Stimulated activated naive CD8-positive, alpha-beta T cell treated with anti-CD3 and anti-CD28 coated beads, Interleukin-15, Interleukin-2, amounts not matched to agents 100 ng/mL and 50 ng/mL, for 24 hours (primary cell): ENCODE results near the gene WDR91.

Experiments
- H3K27ac Mint-ChIP-seq: one replicate; pipeline ENCODE4 v1.8.0; 2021; ENCODE audit warnings: mild to moderate bottlenecking, mixed read lengths
- H3K27me3 Mint-ChIP-seq: one replicate; pipeline ENCODE4 v1.8.0; 2021; ENCODE audit warnings: mixed read lengths
- H3K36me3 Mint-ChIP-seq: one replicate; pipeline ENCODE4 v1.8.0; 2021; ENCODE audit warnings: low read depth, mixed read lengths
- H3K4me1 Mint-ChIP-seq: one replicate; pipeline ENCODE4 v1.8.0; 2021; ENCODE audit warnings: low read depth, mixed read lengths
- H3K4me3 Mint-ChIP-seq: one replicate; pipeline ENCODE4 v1.8.0; 2021; ENCODE audit warnings: mild to moderate bottlenecking, mixed read lengths
- H3K9me3 Mint-ChIP-seq: one replicate; pipeline ENCODE4 v1.8.0; 2021; ENCODE audit warnings: mixed read lengths

WDR91 gene

DNA sequence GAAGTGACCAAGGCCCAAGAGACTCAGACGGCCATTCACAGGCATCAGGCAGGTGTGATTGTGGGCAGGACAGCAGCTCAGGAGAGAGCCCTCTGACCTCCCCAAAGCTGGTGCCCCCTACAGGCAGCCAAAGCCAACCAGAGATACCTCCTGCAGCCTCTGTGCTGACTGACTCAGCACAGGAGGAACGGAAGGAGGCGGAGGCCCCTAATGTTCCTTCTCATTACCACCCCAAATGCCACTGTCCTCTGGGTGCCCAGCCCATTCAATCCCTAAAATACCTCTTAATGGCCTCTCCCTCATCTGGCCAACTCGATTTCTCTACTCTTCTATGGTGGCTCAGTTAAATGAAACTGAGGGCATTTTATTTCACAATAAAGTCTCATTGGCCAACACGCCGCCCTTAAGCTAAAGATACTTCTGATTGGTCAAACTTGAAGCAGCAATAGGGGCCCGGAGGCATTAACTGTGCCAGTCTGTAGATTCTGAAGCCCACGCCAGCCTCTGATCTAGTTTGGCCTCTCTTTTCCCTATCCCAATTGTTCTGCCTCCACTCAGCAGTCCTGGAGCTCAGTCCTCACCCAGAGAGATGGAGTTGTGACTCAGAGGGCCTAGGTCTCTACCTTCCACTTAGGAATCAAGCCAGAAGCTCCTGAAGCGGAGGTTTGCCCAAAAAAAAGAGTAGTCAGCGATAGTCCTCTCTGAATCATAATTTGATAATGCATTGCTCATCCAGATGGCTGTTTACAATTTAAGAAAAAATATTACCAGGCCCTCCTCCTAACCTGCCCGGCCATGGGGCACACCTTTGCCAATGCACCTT lies 42.0 kb downstream of the WDR91 start:
- Mint-ChIP-seq H3K9me3 (no peaks in the 10 kb centered on the region), H3K27me3 (no peaks in the 10 kb centered on the region), H3K4me3 (peak overlapping the region; percentile 95), H3K27ac (peak overlapping the region; percentile 94), H3K4me1 (peaks cover 63% of the 10 kb centered on the region), H3K36me3 (peaks cover 54% of the 10 kb centered on the region)

DNA sequence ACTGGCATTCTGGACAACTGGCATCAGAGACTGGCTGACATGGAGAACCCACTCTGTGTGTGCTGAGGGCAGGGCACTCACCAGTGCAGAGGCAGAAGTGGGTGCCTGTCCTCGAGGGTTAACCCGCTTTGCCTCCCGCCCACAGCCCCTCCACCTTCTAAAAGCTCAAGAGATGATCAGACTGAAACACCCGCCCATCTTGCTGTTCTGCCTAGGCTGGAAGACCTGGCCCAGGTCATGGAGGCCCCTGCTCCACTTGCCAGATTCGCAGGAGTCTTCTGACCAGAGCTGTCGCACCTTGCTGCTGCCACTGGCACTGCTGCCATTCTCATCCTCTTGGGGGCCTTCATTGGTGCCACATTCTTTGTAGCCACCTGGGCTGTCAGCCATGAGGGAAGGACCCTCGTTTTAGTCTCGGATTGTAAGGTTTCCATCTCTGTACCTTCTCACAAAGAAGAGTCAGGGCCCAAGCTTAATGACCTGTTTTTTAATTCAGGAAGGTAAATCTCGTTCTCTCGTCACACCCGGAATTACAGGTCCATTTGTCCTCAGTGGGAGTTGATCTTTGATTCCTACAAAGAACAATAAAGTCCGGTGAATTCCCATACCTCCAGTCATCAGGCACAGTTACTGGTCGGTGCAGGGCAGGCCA lies 42.7 kb downstream of the WDR91 start:
- H3K36me3 Mint-ChIP-seq = peaks cover 61% of the 10 kb centered on the region

DNA sequence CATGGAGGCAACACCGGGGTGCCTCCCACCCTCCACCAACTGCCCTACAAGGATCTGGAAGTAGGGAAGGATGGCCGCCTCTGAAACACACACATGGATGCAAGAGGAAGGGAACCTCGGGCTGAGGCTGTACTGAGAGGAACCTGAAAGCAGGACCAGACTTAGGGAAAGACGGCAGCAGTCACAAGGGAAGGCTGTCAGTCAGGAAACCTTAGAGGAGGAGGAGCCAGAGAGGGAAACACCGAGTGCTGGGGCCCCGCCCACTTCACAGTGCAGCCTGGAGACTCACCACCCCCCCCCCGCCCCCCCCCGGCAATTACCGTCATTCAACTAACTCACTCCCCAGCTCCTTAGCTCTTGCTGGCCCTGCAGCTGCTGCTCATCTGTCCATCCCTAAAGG lies 43.3 kb downstream of the WDR91 start:
- Mint-ChIP-seq H3K27me3 (no peaks in the 10 kb centered on the region), H3K4me1 (peaks cover 69% of the 10 kb centered on the region), H3K9me3 (no peaks in the 10 kb centered on the region), H3K36me3 (peaks cover 64% of the 10 kb centered on the region), H3K27ac (peak overlapping the region; percentile 94), H3K4me3 (peak overlapping the region; percentile 95)

More for the DNA sequence above, 42.7 kb downstream of the WDR91 start:
- Mint-ChIP-seq H3K4me3 (peak overlapping the region; percentile 95), H3K4me1 (peaks cover 69% of the 10 kb centered on the region), H3K27ac (peak overlapping the region; percentile 94), H3K9me3 (no peaks in the 10 kb centered on the region), H3K27me3 (no peaks in the 10 kb centered on the region)

DNA sequence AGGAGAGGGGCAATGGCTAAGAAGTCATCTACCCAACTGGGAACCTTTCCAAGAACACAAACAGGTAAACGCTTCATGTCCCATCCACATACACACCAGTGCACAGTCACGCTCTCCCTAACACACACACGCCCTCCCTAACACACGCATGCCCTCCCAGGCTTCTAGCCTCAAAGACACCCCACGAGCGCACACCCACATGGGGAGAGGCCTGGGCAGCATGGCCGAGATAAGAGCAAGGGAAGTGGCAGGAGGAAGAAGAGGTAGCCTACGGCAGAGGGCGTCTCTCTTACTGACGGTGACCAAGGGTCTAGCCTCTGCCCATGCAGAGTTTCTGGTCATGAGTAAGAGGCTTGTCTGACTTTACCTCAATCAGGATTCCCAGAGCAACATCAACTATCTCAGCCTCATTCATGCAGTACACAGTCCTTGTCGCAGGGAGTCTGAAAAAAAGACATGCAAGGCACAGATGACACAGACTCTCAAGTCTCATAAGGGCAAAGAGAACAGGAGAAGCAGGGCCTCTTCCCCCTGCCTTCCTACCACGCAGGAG lies 43.9 kb downstream of the WDR91 start:
- peaks cover 2% of the 10 kb centered on the region for H3K9me3 Mint-ChIP-seq
- H3K4me1 Mint-ChIP-seq = peaks cover 66% of the 10 kb centered on the region
- peak overlapping the region; percentile 88 for H3K27ac Mint-ChIP-seq
- H3K27me3 Mint-ChIP-seq = no peaks in the 10 kb centered on the region
- peaks cover 70% of the 10 kb centered on the region for H3K36me3 Mint-ChIP-seq
- peak overlapping the region; percentile 56 for H3K4me3 Mint-ChIP-seq

DNA sequence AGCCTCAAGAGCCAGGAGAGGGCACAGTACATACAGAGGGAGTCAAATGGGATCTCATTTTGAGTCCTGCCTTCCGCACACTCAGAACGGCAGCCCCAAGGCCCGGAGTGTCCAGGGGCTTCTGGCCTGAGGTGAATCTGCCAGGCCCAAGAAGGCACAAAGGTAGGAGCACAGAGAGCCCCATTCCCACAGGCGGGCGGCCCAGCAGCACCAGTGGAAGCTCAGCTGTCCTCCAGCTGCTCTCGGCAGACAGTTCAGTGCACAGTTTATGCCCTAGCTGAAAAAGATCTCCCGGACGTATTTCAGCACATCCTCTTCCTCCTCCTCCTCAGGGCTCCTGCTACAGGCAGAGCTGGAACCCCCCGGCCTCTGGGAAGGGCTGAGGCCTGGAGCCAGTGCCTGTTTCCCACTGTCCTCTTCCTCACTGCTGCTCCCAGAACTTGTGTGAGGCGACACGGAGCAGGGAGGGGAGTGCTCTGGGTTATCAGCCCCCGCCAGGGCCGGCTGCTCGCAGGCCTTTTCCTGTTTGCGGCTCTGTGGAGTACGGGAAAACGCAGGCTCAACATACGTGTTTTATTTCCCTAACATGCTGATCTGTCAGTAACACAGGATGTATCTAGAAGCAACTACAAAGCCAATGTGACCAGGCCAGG lies 44.9 kb downstream of the WDR91 start:
- H3K36me3 Mint-ChIP-seq = peaks cover 80% of the 10 kb centered on the region
- no peak overlapping the region for H3K4me3 Mint-ChIP-seq
- H3K27me3 Mint-ChIP-seq = no peaks in the 10 kb centered on the region
- peak overlapping the region; percentile 61 for H3K27ac Mint-ChIP-seq
- peaks cover 8% of the 10 kb centered on the region for H3K9me3 Mint-ChIP-seq
- peaks cover 66% of the 10 kb centered on the region for H3K4me1 Mint-ChIP-seq

DNA sequence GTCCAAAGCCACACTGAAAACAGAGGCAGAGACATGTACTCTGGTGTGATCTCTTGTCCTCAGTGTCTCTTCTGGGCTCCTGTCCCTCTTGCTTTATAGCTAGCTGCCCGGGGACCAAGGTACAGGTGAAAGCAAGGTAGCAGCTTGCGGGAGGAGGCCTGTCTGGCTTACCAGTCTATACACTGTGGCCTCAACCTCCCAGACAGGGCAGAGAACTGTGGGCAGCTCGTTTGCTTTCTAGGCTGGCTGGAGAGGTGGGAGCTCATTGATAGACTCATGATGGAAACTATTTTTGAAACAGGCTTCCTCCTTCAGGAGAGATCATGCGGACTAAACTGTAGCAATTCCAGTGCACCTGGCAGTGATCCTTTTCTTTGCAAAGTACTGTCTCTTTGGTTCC lies 45.5 kb downstream of the WDR91 start:
- no peaks in the 10 kb centered on the region for H3K27me3 Mint-ChIP-seq
- peaks cover 10% of the 10 kb centered on the region for H3K9me3 Mint-ChIP-seq
- peaks cover 67% of the 10 kb centered on the region for H3K4me1 Mint-ChIP-seq
- H3K36me3 Mint-ChIP-seq = peaks cover 86% of the 10 kb centered on the region
- peak overlapping the region; percentile 61 for H3K27ac Mint-ChIP-seq
- H3K4me3 Mint-ChIP-seq = no peak overlapping the region

DNA sequence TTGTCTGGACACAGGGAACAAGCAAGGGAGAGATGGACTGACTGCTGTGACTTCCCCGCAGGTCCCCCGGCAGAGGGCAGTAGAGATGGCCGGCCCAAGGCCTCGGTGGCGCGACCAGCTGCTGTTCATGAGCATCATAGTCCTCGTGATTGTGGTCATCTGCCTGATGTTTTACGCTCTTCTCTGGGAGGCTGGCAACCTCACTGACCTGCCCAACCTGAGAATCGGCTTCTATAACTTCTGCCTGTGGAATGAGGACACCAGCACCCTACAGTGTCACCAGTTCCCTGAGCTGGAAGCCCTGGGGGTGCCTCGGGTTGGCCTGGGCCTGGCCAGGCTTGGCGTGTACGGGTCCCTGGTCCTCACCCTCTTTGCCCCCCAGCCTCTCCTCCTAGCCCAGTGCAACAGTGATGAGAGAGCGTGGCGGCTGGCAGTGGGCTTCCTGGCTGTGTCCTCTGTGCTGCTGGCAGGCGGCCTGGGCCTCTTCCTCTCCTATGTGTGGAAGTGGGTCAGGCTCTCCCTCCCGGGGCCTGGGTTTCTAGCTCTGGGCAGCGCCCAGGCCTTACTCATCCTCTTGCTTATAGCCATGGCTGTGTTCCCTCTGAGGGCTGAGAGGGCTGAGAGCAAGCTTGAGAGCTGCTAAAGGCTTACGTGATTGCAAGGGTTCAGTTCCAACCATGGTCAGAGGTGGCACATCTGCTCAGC lies 46.8 kb downstream of the WDR91 start:
- Mint-ChIP-seq H3K27me3 (no peaks in the 10 kb centered on the region), H3K4me3 (no peak overlapping the region), H3K27ac (peak overlapping the region; percentile 65), H3K36me3 (peaks cover 91% of the 10 kb centered on the region), H3K9me3 (peaks cover 10% of the 10 kb centered on the region), H3K4me1 (peaks cover 75% of the 10 kb centered on the region)

DNA sequence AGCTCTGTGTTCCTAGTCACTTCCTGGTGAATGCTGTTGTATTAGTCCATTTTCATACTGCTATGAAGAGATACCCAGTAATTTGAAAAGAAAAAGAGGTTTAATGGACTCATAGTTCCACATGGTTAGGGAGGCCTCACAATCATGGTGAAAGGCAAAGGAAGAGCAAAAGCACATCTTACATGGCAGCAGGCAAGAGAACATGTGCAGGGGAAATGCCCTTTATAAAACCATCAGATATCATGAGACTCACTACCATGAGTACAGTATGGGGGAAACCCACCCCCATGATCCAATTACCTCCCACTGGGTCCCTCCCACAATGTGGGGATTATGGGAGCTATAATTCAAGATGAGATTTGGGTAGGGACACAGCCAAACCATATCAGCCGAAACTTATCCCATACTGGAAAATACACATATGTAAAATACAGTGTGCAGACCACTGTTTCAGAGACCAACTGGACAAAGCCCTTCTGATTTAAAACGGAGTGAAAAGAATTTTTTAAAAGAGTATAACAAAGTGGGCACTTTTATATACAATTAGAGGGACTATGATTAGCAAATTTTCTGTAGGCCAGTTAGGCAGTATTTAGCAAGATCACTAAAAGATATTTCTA lies 48.8 kb downstream of the WDR91 start:
- peaks cover 81% of the 10 kb centered on the region for H3K36me3 Mint-ChIP-seq
- no peak overlapping the region for H3K27ac Mint-ChIP-seq
- peaks cover 69% of the 10 kb centered on the region for H3K4me1 Mint-ChIP-seq
- peaks cover 10% of the 10 kb centered on the region for H3K9me3 Mint-ChIP-seq
- H3K27me3 Mint-ChIP-seq = no peaks in the 10 kb centered on the region
- no peak overlapping the region for H3K4me3 Mint-ChIP-seq

DNA sequence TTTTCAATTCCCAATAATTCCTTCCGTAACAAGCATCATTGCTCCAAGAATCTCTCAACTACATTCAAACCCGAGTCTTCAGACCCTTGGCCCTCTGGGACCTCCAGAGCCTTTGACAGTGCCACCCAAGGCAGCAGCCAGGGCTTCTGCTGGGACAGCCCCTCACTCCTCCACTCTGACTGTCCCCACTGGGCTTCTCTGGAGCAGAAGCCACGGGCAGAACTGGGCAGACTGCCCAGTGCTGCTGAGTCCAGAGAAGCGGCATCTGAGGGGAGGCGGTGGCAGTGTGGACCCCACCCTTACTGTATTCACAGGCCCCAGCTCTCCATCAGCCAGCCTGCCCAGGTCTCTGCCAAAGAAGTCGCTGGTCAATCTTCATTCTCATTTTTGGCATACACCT lies 49.7 kb downstream of the WDR91 start:
- Mint-ChIP-seq H3K27me3 (no peaks in the 10 kb centered on the region), H3K27ac (peak overlapping the region; percentile 88), H3K9me3 (peaks cover 14% of the 10 kb centered on the region), H3K36me3 (peaks cover 80% of the 10 kb centered on the region), H3K4me1 (peaks cover 60% of the 10 kb centered on the region), H3K4me3 (no peak overlapping the region)

DNA sequence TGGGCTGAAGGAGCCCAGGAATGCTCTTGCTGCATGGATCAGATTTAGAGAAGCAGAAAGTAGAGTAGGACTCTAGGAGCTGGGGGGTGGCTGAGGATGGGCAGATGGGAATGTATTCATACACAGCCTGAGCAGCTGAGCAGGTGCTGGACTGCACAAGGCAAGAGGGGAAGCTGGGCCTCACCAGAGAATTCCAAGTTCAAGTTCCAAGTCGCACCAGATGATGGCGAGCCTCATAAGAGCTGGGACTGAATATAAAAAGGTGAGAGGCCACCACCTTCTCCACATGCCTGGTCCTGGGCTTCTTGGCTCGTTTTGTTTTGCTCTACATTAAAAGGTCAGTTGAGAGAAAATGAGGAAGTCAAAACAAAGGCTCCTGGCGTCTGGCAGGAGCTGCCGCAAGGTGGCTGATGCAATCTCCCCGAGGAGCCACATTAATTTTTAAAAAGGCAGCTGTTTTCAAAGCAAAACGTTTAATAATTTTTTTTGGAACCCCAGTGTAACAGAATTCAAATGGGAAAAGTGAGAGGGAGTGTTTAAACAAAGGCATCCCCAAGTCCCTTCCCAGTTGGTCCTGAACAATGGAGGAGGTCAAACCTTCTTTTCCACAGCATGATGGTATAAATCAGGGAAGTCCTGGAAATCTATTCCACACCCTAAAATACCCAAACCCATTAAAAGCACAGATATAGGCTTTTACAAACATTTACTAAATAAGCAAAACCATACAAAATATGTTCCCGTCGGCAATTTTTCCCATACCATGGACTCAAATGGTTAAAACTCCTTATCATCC lies 50.3 kb downstream of the WDR91 start:
- peaks cover 80% of the 10 kb centered on the region for H3K36me3 Mint-ChIP-seq
- H3K4me1 Mint-ChIP-seq = peaks cover 56% of the 10 kb centered on the region
- peak overlapping the region; percentile 40 for H3K4me3 Mint-ChIP-seq
- peak overlapping the region; percentile 88 for H3K27ac Mint-ChIP-seq
- H3K27me3 Mint-ChIP-seq = no peaks in the 10 kb centered on the region
- peaks cover 21% of the 10 kb centered on the region for H3K9me3 Mint-ChIP-seq

DNA sequence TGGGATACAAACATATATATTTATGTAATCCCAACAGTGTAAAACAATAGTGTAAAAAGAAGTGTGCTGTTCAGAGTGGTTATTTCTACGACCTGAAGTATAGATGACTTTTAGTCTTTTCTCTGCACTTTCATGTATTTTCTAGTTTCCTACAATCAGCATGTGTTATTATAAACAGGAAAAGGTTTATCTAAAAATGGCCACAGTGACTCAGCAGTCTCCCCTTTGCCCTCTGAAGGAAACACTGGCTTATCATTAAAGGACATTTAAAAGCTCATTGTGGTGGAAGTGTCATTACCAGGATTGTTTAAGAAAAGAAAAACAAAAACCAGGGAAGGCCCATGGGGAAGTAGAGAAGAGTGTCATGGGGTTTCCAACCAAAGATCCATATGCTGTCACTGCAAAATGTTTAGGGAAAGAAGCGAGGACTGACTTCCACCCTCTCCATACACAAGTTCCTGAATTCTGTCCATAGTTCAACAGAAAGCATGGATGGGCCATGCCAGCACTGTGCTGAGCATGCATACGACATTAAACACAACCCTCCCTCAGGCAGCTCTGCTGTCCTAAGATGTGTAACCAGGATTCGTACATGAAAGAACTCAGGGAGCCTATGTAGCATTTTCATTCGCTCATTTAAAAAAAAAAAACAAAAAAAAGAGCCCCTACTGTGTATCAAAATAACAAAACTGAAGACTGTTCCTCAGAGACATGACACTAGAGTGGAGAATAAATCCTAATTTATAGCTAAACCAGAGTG lies 51.0 kb downstream of the WDR91 start:
- Mint-ChIP-seq H3K9me3 (peaks cover 22% of the 10 kb centered on the region), H3K27ac (peak overlapping the region; percentile 88), H3K4me3 (peak overlapping the region; percentile 40), H3K4me1 (peaks cover 50% of the 10 kb centered on the region), H3K27me3 (no peaks in the 10 kb centered on the region), H3K36me3 (peaks cover 80% of the 10 kb centered on the region)

DNA sequence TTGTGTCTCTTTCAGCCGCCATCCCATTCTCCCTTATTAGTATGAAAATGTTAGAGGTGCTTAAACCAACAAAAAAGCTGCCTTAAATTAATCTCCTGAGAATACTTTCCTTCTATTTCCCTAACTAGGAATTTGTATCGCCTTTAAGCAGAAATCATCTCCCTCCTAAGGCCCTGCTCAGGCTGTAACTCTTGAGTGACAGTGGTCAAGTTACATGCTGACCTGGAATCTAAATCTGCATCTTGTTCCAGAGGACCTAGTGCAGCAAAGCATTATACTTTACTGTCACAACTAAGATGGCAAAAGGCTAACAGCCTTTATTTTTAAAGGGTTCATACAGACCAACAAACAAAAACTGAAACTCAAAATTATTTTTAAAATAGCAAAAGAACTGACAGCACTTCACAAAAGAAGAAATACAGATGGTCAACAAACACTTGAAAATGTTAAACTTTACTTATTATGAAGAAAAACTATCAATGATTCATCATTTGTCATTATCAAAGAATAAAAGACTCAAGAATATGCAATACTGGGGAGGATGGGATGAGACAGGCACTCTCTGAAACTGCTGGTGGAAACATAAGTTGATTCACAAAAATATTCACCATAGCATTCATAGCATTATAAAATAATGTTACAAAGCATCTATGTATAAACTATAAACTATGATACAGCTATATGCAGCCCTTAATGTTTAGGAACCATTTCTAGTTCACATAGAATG lies 51.8 kb downstream of the WDR91 start:
- Mint-ChIP-seq H3K27me3 (no peaks in the 10 kb centered on the region), H3K4me3 (no peak overlapping the region), H3K27ac (peak overlapping the region; percentile 88), H3K4me1 (peaks cover 54% of the 10 kb centered on the region), H3K36me3 (peaks cover 80% of the 10 kb centered on the region), H3K9me3 (peaks cover 26% of the 10 kb centered on the region)
